Activated T-cell treated with anti-CD3 and anti-CD28 coated beads, Interleukin-2, amount 50 U/mL, for 72 hours (primary cell): ENCODE data around the gene NOP16. TPM values are rescaled to one million over a fixed set of nuclear protein-coding genes. Genes with fewer than 3 reads are reported as not detected.

Experiments
- ATAC-seq, 2 donors: fragments of 150-1000 bp; cut with Tn5 transposase; replicated peaks in 1 of 2; 2 replicates each; pipeline ENCODE4 v1.10.0; 2021; ENCODE audit warnings: moderate library complexity in 2 of 2, mild to moderate bottlenecking in 1 of 2
- DNase-seq, 2 donors: peaks; one replicate each; pipeline ENCODE4 v3.0.0; 2021 to 2022; ENCODE audit warnings: mixed read lengths in 1 of 2
- H3K27ac Mint-ChIP-seq: one replicate; pipeline ENCODE4 v1.8.0; 2022; ENCODE audit warnings: mild to moderate bottlenecking, moderate library complexity, mixed read lengths
- H3K27me3 Mint-ChIP-seq: one replicate; pipeline ENCODE4 v1.8.0; 2022; ENCODE audit warnings: low read depth, mixed read lengths
- H3K36me3 Mint-ChIP-seq, 2 donors: one replicate each; pipeline ENCODE4 v1.8.0; 2022; ENCODE audit warnings: mixed read lengths in 2 of 2, mild to moderate bottlenecking in 1 of 2; ENCODE audit not compliant: insufficient read depth in 2 of 2
- H3K4me1 Mint-ChIP-seq: one replicate; pipeline ENCODE4 v1.8.0; 2022; ENCODE audit warnings: low read depth, mixed read lengths
- H3K4me3 Mint-ChIP-seq, 2 donors: one replicate each; pipeline ENCODE4 v1.8.0; 2022; ENCODE audit warnings: mild to moderate bottlenecking in 2 of 2, mixed read lengths in 2 of 2, moderate library complexity in 2 of 2
- H3K9me3 Mint-ChIP-seq, 2 donors: one replicate each; pipeline ENCODE4 v1.8.0; 2022; ENCODE audit warnings: mixed read lengths in 2 of 2
- total RNA-seq, 2 donors: library from RNA; stranded (reverse); gene quantifications; one replicate each; pipeline ENCODE4 v1.2.3, GENCODE V29; 2022

NOP16 gene
- total RNA-seq, 2 donors from 2014 or later = 41.8 to 42.3 TPM

GRCh38 chr5:176389135-176390123, 1.0 kb upstream of the NOP16 start:
- DNase-seq (peak in 1 of 2 donors; percentile 81), ATAC-seq (peak; percentile 46 to 52)
- Mint-ChIP-seq H3K27me3 (no peaks in the 10 kb centered on the region), H3K36me3 (peaks cover 8 to 30% of the 10 kb centered on the region in 2 donors), H3K9me3 (no peaks in the 10 kb centered on the region), H3K4me1 (peaks cover 35% of the 10 kb centered on the region), H3K27ac (peak overlapping the region; percentile 99), H3K4me3 (peak overlapping the region; percentile 97 to 100)

GRCh38 chr5:176388003-176388443, 375 bp downstream of the NOP16 start:
- peak overlapping the region; percentile 99 for H3K27ac Mint-ChIP-seq
- peak in 1 of 2 donors; percentile 0 for ATAC-seq
- H3K4me3 Mint-ChIP-seq = peak overlapping the region; percentile 97 to 100
- no peak for DNase-seq
- no peaks in the 10 kb centered on the region for H3K9me3 Mint-ChIP-seq
- no peaks in the 10 kb centered on the region for H3K27me3 Mint-ChIP-seq
- peaks cover 8 to 39% of the 10 kb centered on the region in 2 donors for H3K36me3 Mint-ChIP-seq
- peaks cover 35% of the 10 kb centered on the region for H3K4me1 Mint-ChIP-seq

- peak overlapping the region; percentile 97 to 100 for H3K4me3 Mint-ChIP-seq
- H3K4me1 Mint-ChIP-seq = peaks cover 35% of the 10 kb centered on the region
- H3K27me3 Mint-ChIP-seq = no peaks in the 10 kb centered on the region
- peak overlapping the region; percentile 99 for H3K27ac Mint-ChIP-seq
- ATAC-seq (no peak), DNase-seq (no peak)
- H3K9me3 Mint-ChIP-seq = no peaks in the 10 kb centered on the region
- H3K36me3 Mint-ChIP-seq = peaks cover 8 to 39% of the 10 kb centered on the region in 2 donors
Observed at GRCh38 chr5:176387384-176387925, 943 bp downstream of the NOP16 start.

- H3K27me3 Mint-ChIP-seq = no peaks in the 10 kb centered on the region
- H3K9me3 Mint-ChIP-seq = no peaks in the 10 kb centered on the region
- peak overlapping the region; percentile 97 to 100 for H3K4me3 Mint-ChIP-seq
- H3K36me3 Mint-ChIP-seq = peaks cover 8 to 43% of the 10 kb centered on the region in 2 donors
- ATAC-seq (no peak), DNase-seq (no peak)
- peak overlapping the region; percentile 99 for H3K27ac Mint-ChIP-seq
- peaks cover 35% of the 10 kb centered on the region for H3K4me1 Mint-ChIP-seq
Observed at GRCh38 chr5:176386491-176386890, 1.9 kb downstream of the NOP16 start.

GRCh38 chr5:176384991-176385390, 3.4 kb downstream of the NOP16 start:
- H3K4me3 Mint-ChIP-seq = no peak overlapping the region
- DNase-seq (no peak), ATAC-seq (no peak)
- H3K36me3 Mint-ChIP-seq = peaks cover 10 to 41% of the 10 kb centered on the region in 2 donors
- H3K9me3 Mint-ChIP-seq = no peaks in the 10 kb centered on the region
- peak overlapping the region; percentile 16 for H3K27ac Mint-ChIP-seq
- H3K4me1 Mint-ChIP-seq = peaks cover 35% of the 10 kb centered on the region
- H3K27me3 Mint-ChIP-seq = no peaks in the 10 kb centered on the region

- H3K4me3 Mint-ChIP-seq = no peak overlapping the region
- peaks cover 10 to 39% of the 10 kb centered on the region in 2 donors for H3K36me3 Mint-ChIP-seq
- DNase-seq (no peak), ATAC-seq (no peak)
- H3K27ac Mint-ChIP-seq = no peak overlapping the region
- no peaks in the 10 kb centered on the region for H3K27me3 Mint-ChIP-seq
- H3K9me3 Mint-ChIP-seq = no peaks in the 10 kb centered on the region
- peaks cover 30% of the 10 kb centered on the region for H3K4me1 Mint-ChIP-seq
Observed at GRCh38 chr5:176384366-176384930, 4.0 kb downstream of the NOP16 start.

- no peaks in the 10 kb centered on the region for H3K27me3 Mint-ChIP-seq
- DNase-seq (no peak), ATAC-seq (no peak)
- H3K36me3 Mint-ChIP-seq = peaks cover 10 to 42% of the 10 kb centered on the region in 2 donors
- H3K9me3 Mint-ChIP-seq = no peaks in the 10 kb centered on the region
- peaks cover 30% of the 10 kb centered on the region for H3K4me1 Mint-ChIP-seq
- no peak overlapping the region for H3K27ac Mint-ChIP-seq
- H3K4me3 Mint-ChIP-seq = no peak overlapping the region
Observed at GRCh38 chr5:176383961-176384360, 4.4 kb downstream of the NOP16 start.

GRCh38 chr5:176383248-176383905, 5.0 kb downstream of the NOP16 start:
- Mint-ChIP-seq H3K4me3 (no peak overlapping the region), H3K27me3 (no peaks in the 10 kb centered on the region), H3K36me3 (peaks cover 9 to 42% of the 10 kb centered on the region in 2 donors), H3K4me1 (peaks cover 30% of the 10 kb centered on the region), H3K9me3 (no peaks in the 10 kb centered on the region), H3K27ac (no peak overlapping the region)
- no peak for ATAC-seq
- DNase-seq = no peak

- Mint-ChIP-seq H3K27ac (no peak overlapping the region), H3K9me3 (no peaks in the 10 kb centered on the region), H3K27me3 (no peaks in the 10 kb centered on the region), H3K4me3 (no peak overlapping the region), H3K36me3 (peaks cover 5 to 40% of the 10 kb centered on the region in 2 donors), H3K4me1 (peaks cover 27% of the 10 kb centered on the region)
- DNase-seq (no peak), ATAC-seq (no peak)
Observed at GRCh38 chr5:176382721-176383120, 5.7 kb downstream of the NOP16 start.

GRCh38 chr5:176381979-176382378, 6.4 kb downstream of the NOP16 start:
- H3K36me3 Mint-ChIP-seq = peaks cover 3 to 37% of the 10 kb centered on the region in 2 donors
- peaks cover 19% of the 10 kb centered on the region for H3K4me1 Mint-ChIP-seq
- H3K27me3 Mint-ChIP-seq = no peaks in the 10 kb centered on the region
- H3K9me3 Mint-ChIP-seq = no peaks in the 10 kb centered on the region
- H3K27ac Mint-ChIP-seq = no peak overlapping the region
- ATAC-seq (no peak), DNase-seq (no peak)
- H3K4me3 Mint-ChIP-seq = no peak overlapping the region

GRCh38 chr5:176381423-176381822, 7.0 kb downstream of the NOP16 start:
- Mint-ChIP-seq H3K9me3 (no peaks in the 10 kb centered on the region), H3K27me3 (no peaks in the 10 kb centered on the region), H3K4me3 (no peak overlapping the region), H3K4me1 (peaks cover 14% of the 10 kb centered on the region), H3K27ac (no peak overlapping the region), H3K36me3 (peaks cover 3 to 32% of the 10 kb centered on the region in 2 donors)
- ATAC-seq (no peak), DNase-seq (no peak)

- ATAC-seq = no peak
- H3K27me3 Mint-ChIP-seq = no peaks in the 10 kb centered on the region
- peaks cover 1 to 21% of the 10 kb centered on the region in 2 donors for H3K36me3 Mint-ChIP-seq
- H3K4me1 Mint-ChIP-seq = no peaks in the 10 kb centered on the region
- DNase-seq = no peak
- no peak overlapping the region for H3K27ac Mint-ChIP-seq
- H3K9me3 Mint-ChIP-seq = no peaks in the 10 kb centered on the region
- no peak overlapping the region for H3K4me3 Mint-ChIP-seq
Observed at GRCh38 chr5:176379881-176380280, 8.5 kb downstream of the NOP16 start.
